Common myeloid progenitor, CD34-positive (primary cell): Measurements from ENCODE around the gene APIP.

Experiments
- CTCF ChIA-PET: fragments of 350-600 bp; sonication (Branson Sonifier 250); formaldehyde crosslinking; loops from one replicate; lab custom pipeline; 2021; ENCODE audit warnings: antibody characterized with exemption; lab: Charles Lee
- POLR2A ChIA-PET: fragments of 350-600 bp; sonication (Branson Sonifier 250); formaldehyde crosslinking; loops from one replicate; lab custom pipeline; 2021; ENCODE audit warnings: antibody characterized with exemption; lab: Charles Lee
- DNase-seq, 3 donors: peaks; one replicate each; pipeline versions ENCODE4 v3.0.0 to v3.0.0-alpha.2; 2013
- H3K27ac ChIP-seq, 2 experiments: 1 replicate in 1 of 2; 2 replicates in 1 of 2; pipeline ENCODE4 v1.7.0; 2013; ENCODE audit warnings: inconsistent platforms in 2 of 2, low read length in 2 of 2, mild to moderate bottlenecking in 2 of 2, low read depth in 1 of 2, moderate library complexity in 1 of 2; ENCODE audit not compliant: severe bottlenecking in 2 of 2, insufficient read depth in 1 of 2, poor library complexity in 1 of 2
- H3K27me3 ChIP-seq, 5 experiments: replicated peaks in 2 of 5; 1 replicate in 3 of 5; 2 replicates in 2 of 5; pipeline versions ENCODE4 v1.6.1 to v1.7.0; 2013; ENCODE audit warnings: low read length in 4 of 5, mild to moderate bottlenecking in 2 of 5, moderate library complexity in 2 of 5, inconsistent platforms in 1 of 5; ENCODE audit not compliant: insufficient read depth in 5 of 5, control insufficient read depth in 4 of 5
- H3K36me3 ChIP-seq, 4 experiments: 1 replicate in 2 of 4; 2 replicates in 2 of 4; pipeline versions ENCODE4 v1.6.1 to v1.7.0; 2013; ENCODE audit warnings: low read length in 3 of 4, control low read depth in 1 of 4, mild to moderate bottlenecking in 1 of 4; ENCODE audit not compliant: control insufficient read depth in 4 of 4, insufficient read depth in 4 of 4
- H3K4me1 ChIP-seq, 4 experiments: 1 replicate in 3 of 4; 2 replicates in 1 of 4; pipeline versions ENCODE4 v1.6.1 to v1.7.1; 2013; ENCODE audit warnings: low read length in 3 of 4, mild to moderate bottlenecking in 3 of 4, control low read depth in 1 of 4, inconsistent platforms in 1 of 4, moderate library complexity in 1 of 4; ENCODE audit not compliant: control insufficient read depth in 4 of 4, insufficient read depth in 4 of 4; ENCODE audit errors: control extremely low read depth in 1 of 4
- H3K4me3 ChIP-seq, 7 experiments: 1 replicate in 4 of 7; 2 replicates in 3 of 7; pipeline versions ENCODE4 v1.5.1 to v1.7.0; 2013; ENCODE audit warnings: mild to moderate bottlenecking in 7 of 7, low read length in 6 of 7, moderate library complexity in 6 of 7, inconsistent platforms in 2 of 7, low read depth in 2 of 7, control low read depth in 1 of 7; ENCODE audit not compliant: insufficient read depth in 4 of 7, control insufficient read depth in 1 of 7; ENCODE audit errors: extremely low read depth in 1 of 7
- H3K9me3 ChIP-seq, 5 experiments: 1 replicate in 4 of 5; 2 replicates in 1 of 5; pipeline versions ENCODE4 v1.6.1 to v1.7.1; 2013; ENCODE audit warnings: low read length in 4 of 5, mild to moderate bottlenecking in 2 of 5, inconsistent platforms in 1 of 5, low read depth in 1 of 5, moderate library complexity in 1 of 5; ENCODE audit not compliant: control insufficient read depth in 4 of 5, insufficient read depth in 2 of 5; ENCODE audit errors: control extremely low read depth in 1 of 5
- WGBS: methylation state at CpG from one replicate; pipeline ENCODE4 v1.1.5; 2013; ENCODE audit not compliant: insufficient coverage; 5-methylcytosine and 5-hydroxymethylcytosine counted together

APIP gene

DNA sequence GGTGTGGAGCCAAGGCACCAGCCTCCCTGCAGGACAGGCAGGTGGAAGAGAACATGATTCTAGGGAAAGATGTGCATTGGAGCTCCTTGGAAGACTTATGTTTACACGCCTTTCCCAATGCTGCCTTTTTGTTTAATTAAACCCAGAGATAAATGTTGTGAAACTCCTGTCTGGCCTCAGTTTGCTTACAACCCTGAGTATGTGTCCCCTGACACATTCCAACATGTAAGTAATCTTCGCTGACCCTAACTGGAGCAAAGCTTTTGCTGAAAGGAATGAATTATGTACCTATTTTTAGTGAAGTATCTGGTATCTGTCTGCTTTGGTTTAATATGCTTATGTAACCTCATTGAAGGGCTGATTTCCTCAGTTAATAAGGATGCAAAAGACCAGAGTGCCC, 56.7 kb downstream of the APIP start:
- WGBS, result 100% methylated on average over 1 of the region's 2 CpGs
- no peaks in the 10 kb centered on the region for H3K36me3 ChIP-seq
- H3K27ac ChIP-seq, result no peak overlapping the region
- H3K4me1 ChIP-seq, result peaks cover 0 to 8% (median 5%) of the 10 kb centered on the region in 4 experiments
- DNase-seq, result no peak
- H3K4me3 ChIP-seq, result no peak overlapping the region
- H3K27me3 ChIP-seq, result no peaks in the 10 kb centered on the region
- peaks cover 0 to 2% (median 0%) of the 10 kb centered on the region in 5 experiments for H3K9me3 ChIP-seq
- ChIA-PET POLR2A (no interaction called here), CTCF (no interaction called here)

DNA sequence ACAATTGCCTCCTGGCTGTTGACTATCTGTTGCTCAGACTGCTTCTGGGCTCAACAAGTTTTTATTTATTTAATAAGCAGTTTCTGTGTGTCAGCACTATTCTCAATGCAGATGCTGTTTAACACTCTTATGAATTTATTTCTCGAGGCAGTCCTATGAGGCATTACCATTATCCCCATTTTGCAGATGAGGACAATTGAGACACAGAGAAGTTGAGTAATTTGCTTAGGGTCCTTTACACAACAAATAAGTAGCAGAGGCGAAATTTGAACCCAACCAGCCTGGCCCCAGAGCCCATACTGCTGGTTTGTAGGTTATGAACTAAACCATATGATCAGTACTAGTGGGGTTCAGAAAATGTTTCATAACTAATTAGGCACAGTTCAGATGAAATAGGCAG, 58.7 kb downstream of the APIP start:
- no peak overlapping the region for H3K4me3 ChIP-seq
- POLR2A ChIA-PET, result no interaction called here
- DNase-seq, result no peak
- peaks cover 0 to 1% (median 0%) of the 10 kb centered on the region in 5 experiments for H3K9me3 ChIP-seq
- no peaks in the 10 kb centered on the region for H3K27me3 ChIP-seq
- H3K36me3 ChIP-seq, result no peaks in the 10 kb centered on the region
- H3K4me1 ChIP-seq, result no peaks in the 10 kb centered on the region
- CTCF ChIA-PET, result no interaction called here
- 100% methylated on average over 1 of the region's 2 CpGs for WGBS
- H3K27ac ChIP-seq, result no peak overlapping the region

DNA sequence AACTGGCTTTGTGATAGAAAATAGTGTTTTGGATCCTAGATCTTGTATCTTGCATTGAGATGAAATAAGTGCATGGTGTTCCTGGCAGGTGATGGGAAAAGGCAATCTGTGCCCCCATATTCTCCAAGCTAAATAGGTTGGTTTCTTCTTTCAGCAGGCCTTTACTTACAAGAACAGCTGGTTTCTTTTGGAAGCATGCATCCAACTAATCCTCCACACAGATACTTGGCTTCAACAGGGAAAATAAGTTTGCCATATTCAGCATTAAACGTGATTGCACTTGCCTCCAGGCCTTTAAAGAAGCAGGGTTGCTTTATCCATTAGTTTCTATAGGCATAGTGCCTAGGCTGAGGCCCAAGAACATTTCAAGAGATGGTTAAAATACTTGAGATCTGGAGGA, 59.9 kb downstream of the APIP start:
- POLR2A ChIA-PET, result no interaction called here
- H3K36me3 ChIP-seq, result no peaks in the 10 kb centered on the region
- no peak overlapping the region for H3K4me3 ChIP-seq
- DNase-seq, result no peak
- peaks cover 0 to 6% (median 0%) of the 10 kb centered on the region in 5 experiments for H3K9me3 ChIP-seq
- CTCF ChIA-PET, result no interaction called here
- H3K27ac ChIP-seq, result no peak overlapping the region
- H3K4me1 ChIP-seq, result no peaks in the 10 kb centered on the region
- H3K27me3 ChIP-seq, result no peaks in the 10 kb centered on the region
- WGBS, result no CpG with 5 or more reads among the region's 1 CpG

DNA sequence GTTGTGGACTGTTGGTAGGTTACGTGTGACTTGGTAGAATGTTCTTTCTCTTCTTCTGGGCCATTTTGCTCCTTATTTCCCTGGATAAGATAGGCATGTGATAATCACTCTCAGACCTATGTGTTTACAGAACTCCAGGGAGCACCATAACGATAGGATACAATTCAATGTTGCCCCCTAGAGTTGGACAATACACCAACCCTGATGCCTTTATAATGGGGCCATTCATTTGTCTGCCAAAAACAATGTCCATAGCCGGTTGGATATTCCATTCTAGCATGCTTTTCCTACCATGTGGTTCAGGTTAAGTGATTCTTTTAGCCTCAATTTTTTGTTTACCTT, 60.5 kb downstream of the APIP start:
- Histone ChIP-seq H3K36me3 (no peaks in the 10 kb centered on the region), H3K4me3 (no peak overlapping the region), H3K27me3 (no peaks in the 10 kb centered on the region), H3K9me3 (peaks cover 0 to 7% (median 0%) of the 10 kb centered on the region in 5 experiments), H3K4me1 (no peaks in the 10 kb centered on the region), H3K27ac (no peak overlapping the region)
- POLR2A ChIA-PET, result no interaction called here
- DNase-seq, result no peak
- CTCF ChIA-PET, result interaction anchor here (1.0 kb wide), 1 partner anchor 202 kb away, joined by 3 read pairs; no protein-coding TSS in a partner anchor
- WGBS, result 80% methylated on average over 2 of the region's 3 CpGs

DNA sequence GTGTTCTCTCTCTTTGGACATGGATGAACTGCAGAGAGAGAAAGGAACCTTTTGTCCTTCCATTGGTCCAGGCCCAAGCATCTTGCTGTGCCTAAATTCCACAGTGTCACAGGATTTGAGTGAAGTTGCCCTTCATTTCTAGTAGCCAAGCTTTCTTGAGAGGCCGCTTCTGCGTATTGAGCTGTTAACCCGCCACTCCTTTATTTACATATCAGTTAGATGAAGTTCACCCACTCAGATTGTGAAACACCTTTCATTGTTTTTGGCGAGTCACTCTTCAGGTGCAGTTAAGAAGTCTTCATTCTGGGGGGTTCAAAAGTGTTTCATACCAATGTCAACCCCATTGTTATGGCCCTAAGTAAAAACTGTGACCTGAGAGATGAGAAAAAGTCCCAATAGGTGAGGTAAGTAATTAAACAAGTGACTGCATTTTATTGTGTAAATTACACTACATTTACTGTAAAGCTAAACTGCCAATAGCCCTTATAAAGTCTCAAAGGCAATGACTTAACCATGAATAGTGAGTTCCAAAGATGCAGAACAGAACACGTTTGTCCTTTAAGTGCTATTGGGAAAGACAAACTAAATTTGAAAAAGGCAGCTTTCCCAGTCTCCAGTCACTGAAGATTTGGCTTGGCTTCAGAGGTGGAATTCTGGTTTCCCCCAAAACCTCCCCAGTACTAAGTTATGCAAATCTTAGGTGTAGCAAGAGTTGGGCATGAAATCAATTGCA, 61.0 kb downstream of the APIP start:
- Histone ChIP-seq H3K27ac (no peak overlapping the region), H3K4me1 (peaks cover 0 to 4% (median 1%) of the 10 kb centered on the region in 4 experiments), H3K9me3 (peaks cover 0 to 7% (median 0%) of the 10 kb centered on the region in 5 experiments), H3K4me3 (no peak overlapping the region), H3K27me3 (no peaks in the 10 kb centered on the region), H3K36me3 (no peaks in the 10 kb centered on the region)
- DNase-seq, result no peak
- ChIA-PET POLR2A (no interaction called here), CTCF (interaction anchor here (1.0 kb wide), 1 partner anchor 202 kb away, joined by 3 read pairs; no protein-coding TSS in a partner anchor)
- 87% methylated on average over 4 of the region's 5 CpGs for WGBS

DNA sequence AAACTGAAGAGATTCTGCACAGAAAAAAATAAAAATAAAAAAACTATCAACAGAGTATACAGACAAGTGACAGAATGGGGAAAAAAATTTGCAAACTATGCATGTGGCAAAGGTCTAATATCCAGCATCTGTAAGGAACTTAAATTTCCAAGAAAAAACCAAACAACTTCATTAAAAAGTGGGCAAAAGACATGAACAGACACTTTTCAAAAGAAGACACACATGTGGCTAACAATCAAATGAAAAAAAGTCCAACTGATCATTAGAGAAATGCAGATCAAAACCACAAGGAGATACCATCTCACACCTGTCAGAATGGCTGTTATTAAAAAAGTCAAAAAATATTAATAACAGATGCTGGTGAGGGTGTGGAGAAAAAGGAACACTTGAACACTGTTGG, 64.3 kb downstream of the APIP start:
- ChIA-PET POLR2A (no interaction called here), CTCF (no interaction called here)
- no peak overlapping the region for H3K27ac ChIP-seq
- H3K36me3 ChIP-seq, result no peaks in the 10 kb centered on the region
- H3K9me3 ChIP-seq, result peaks cover 0 to 7% (median 0%) of the 10 kb centered on the region in 5 experiments
- H3K4me1 ChIP-seq, result peaks cover 0 to 10% (median 3%) of the 10 kb centered on the region in 4 experiments
- DNase-seq, result no peak
- H3K4me3 ChIP-seq, result no peak overlapping the region
- no peaks in the 10 kb centered on the region for H3K27me3 ChIP-seq

DNA sequence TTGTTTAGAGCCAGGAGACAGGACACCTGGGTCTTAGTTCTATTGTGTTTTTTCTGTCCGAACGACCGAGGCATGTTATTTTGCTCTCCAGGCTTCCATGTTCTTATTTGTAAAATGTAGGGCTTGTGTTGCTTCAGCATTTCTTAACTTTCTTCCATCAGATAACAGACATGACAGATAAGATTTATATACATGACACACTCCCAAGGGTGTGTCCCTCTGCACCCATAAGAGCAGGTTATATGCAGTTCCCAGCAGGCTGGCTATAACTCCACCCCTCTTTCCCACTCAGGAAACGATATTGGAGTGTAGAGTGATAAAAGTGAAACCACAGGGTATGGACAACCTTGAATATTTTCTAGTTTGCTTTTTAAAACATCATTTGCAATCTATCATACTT, 65.8 kb downstream of the APIP start:
- CTCF ChIA-PET, result interaction anchor here (1.4 kb wide), 1 partner anchor 10 kb away, joined by 3 read pairs; no protein-coding TSS in a partner anchor
- DNase-seq, result peak; percentile 10 to 43 (median 33)
- no peak overlapping the region for H3K27ac ChIP-seq
- POLR2A ChIA-PET, result no interaction called here
- H3K36me3 ChIP-seq, result no peaks in the 10 kb centered on the region
- H3K4me3 ChIP-seq, result no peak overlapping the region
- 100% methylated on average over 3 of the region's 4 CpGs for WGBS
- H3K9me3 ChIP-seq, result peaks cover 0 to 7% (median 0%) of the 10 kb centered on the region in 5 experiments
- no peaks in the 10 kb centered on the region for H3K27me3 ChIP-seq
- H3K4me1 ChIP-seq, result peaks cover 0 to 10% (median 3%) of the 10 kb centered on the region in 4 experiments
